ENCODE measurements around the gene ELFN1.

- TF ChIP-seq CTCF (IDR thresholded peaks at IDR 0.05) = no peak
- no peak for TF ChIP-seq POLR2A (IDR thresholded peaks at IDR 0.05)
These were observed 32.9 kb upstream of the ELFN1 start for GRCh38 chr7:1637155-1637554.

Measured in esophagus squamous epithelium (tissue), 4 donors.